ENCODE data around the gene GFOD1. TPM values are rescaled to one million over a fixed set of nuclear protein-coding genes. Genes with fewer than 3 reads are reported as not detected.

GFOD1 gene
- total RNA-seq, 2 experiments from 2014 or later: 8.0 to 8.7 TPM

DNA sequence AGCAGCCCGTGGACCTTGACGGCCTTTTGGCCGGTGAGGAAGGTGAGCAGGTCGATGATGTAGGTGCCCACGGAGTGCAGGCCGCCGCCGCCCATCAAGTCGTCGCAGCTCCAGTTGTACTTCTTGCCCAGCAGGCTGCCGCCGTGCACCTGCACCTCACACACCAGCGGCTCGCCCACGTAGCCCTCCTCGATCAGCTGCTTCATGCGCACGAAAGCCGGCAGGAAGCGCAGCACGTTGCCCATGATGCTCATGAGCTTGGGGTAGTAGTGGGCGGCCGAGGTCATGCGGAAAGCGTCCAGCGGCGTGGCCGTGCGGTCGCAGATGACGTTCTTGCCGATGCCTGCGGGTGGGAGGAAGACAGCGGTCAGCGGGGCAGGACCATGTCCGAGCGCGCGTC, 122.1 kb downstream of the GFOD1 start:
- Mint-ChIP-seq H3K27ac (no peak overlapping the region), H3K36me3 (ENCODE audit: low read depth) (peaks cover 10% of the 10 kb centered on the region), H3K4me3 (no peak overlapping the region), H3K27me3 (ENCODE audit: low read depth) (no peaks in the 10 kb centered on the region), H3K4me1 (ENCODE audit: low read depth) (peaks cover 8% of the 10 kb centered on the region), H3K9me3 (ENCODE audit: insufficient read depth) (no peaks in the 10 kb centered on the region)
- ChIA-PET POLR2A (no interaction called here), CTCF (no interaction called here)
- ATAC-seq (no peak), DNase-seq (no peak)

DNA sequence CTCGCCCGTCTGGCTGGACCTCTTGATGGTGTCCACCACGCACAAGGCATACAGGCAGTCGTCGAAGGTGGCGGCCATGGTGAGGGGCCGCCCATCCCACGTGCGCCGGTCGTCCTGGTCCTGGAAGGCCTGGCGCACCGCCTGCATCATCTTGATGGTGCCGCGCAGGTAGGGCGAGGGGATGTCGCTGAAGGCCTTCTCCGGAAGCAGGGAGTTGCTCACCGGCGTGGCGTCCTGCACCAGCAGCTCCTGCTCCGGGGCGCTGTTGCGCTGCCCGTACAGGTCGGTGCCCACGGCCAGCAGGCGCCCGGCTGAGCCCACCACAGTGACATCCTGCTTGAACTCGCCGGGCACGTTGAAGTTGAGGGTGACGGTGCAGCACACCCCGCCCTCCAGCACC, 122.6 kb downstream of the GFOD1 start:
- Mint-ChIP-seq H3K9me3 (ENCODE audit: insufficient read depth) (no peaks in the 10 kb centered on the region), H3K4me3 (no peak overlapping the region), H3K4me1 (ENCODE audit: low read depth) (peaks cover 8% of the 10 kb centered on the region), H3K27me3 (ENCODE audit: low read depth) (no peaks in the 10 kb centered on the region), H3K36me3 (ENCODE audit: low read depth) (peaks cover 10% of the 10 kb centered on the region), H3K27ac (no peak overlapping the region)
- CTCF ChIA-PET: no interaction called here
- ATAC-seq: no peak
- POLR2A ChIA-PET: no interaction called here
- DNase-seq: no peak

DNA sequence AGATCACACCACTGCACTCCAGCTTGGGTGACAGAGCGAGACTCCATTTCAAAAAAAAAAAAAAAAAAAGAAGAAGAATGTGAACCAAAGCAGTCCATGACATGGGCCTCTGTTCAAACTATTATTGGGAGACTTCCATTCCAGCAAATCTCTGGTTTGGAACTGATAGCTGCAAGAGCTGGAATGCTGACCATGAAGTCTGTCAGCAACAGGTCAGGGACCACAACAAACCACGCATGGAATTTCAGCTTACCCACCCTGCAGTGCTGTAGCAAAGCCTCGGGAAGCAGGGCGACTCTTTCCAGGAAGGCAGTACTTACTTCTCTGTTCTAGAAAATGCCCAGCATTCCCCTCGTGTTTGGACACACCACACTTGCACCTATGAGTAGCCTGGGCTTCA, 125.0 kb downstream of the GFOD1 start:
- Mint-ChIP-seq H3K27ac (no peak overlapping the region), H3K9me3 (ENCODE audit: insufficient read depth) (no peaks in the 10 kb centered on the region), H3K36me3 (ENCODE audit: low read depth) (peaks cover 12% of the 10 kb centered on the region), H3K4me3 (no peak overlapping the region), H3K27me3 (ENCODE audit: low read depth) (no peaks in the 10 kb centered on the region), H3K4me1 (ENCODE audit: low read depth) (peaks cover 18% of the 10 kb centered on the region)
- no peak for DNase-seq
- ChIA-PET CTCF (interaction anchor here (0.8 kb wide), 1 partner anchor 35 kb away, joined by 3 read pairs; no protein-coding TSS in a partner anchor), POLR2A (no interaction called here)
- no peak for ATAC-seq

DNA sequence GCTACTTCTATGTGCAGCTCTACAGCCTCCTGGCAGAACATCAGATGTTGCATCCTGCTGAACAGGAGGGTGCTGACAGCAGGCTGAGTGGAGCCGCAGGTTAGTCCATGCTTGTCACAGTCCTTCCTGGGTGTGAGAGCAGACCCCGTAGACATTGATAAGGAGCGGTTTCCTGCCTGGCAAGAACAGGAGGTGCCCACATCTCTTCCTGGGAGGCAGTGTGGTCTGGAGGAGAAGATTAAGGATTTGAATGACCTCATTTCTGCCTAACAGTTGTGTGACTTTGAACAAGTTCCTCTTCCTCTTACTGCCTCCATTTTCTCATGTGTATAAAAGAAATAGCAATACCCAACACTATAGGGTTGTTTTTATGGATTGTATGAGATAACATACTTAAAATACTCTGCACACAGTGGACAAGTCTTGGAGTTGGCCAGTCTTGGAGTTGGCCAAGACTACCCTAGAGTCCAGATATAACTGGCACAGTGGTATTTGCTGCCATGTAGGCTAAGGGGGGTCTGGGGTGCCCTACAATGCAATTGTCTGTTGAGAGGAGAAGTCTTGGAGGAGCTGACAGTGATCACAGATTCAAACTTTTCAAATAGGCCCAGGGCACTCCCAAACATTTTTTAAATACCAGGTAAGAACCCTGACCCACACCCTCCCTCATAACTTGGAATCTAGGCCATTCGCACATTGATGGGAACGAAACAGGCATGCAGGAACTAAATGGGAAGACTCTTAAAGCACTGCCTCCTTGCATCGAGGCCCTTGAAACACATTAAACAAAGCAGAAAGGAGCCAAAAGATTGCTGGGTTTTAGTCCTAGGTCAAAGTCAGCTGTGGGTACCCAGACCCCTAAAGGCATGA, 126.5 kb downstream of the GFOD1 start:
- POLR2A ChIA-PET: no interaction called here
- DNase-seq (no peak), ATAC-seq (no peak)
- H3K4me3 Mint-ChIP-seq: no peak overlapping the region
- H3K27me3 Mint-ChIP-seq (ENCODE audit: low read depth): no peaks in the 10 kb centered on the region
- H3K9me3 Mint-ChIP-seq (ENCODE audit: insufficient read depth): no peaks in the 10 kb centered on the region
- peak overlapping the region; percentile 17 for H3K27ac Mint-ChIP-seq
- CTCF ChIA-PET: interaction anchor here (1.2 to 1.3 kb wide), 2 partner anchors 14 to 24 kb away, joined by 3 read pairs; no protein-coding TSS in a partner anchor
- H3K36me3 Mint-ChIP-seq (ENCODE audit: low read depth): peaks cover 17% of the 10 kb centered on the region
- H3K4me1 Mint-ChIP-seq (ENCODE audit: low read depth): peaks cover 33% of the 10 kb centered on the region

- no peaks in the 10 kb centered on the region for H3K9me3 Mint-ChIP-seq (ENCODE audit: insufficient read depth)
- H3K27me3 Mint-ChIP-seq (ENCODE audit: low read depth): no peaks in the 10 kb centered on the region
- ATAC-seq (no peak), DNase-seq (no peak)
- H3K27ac Mint-ChIP-seq: no peak overlapping the region
- ChIA-PET CTCF (interaction anchor here (0.9 to 1.2 kb wide), 3 partner anchors 13 to 216 kb away, joined by 3 read pairs; partner anchors contain the start of gene SIRT5), POLR2A (interaction anchor here (1.0 kb wide), 1 partner anchor 256 kb away, joined by 3 read pairs; the partner anchor contains the start of gene NOL7)
- peaks cover 49% of the 10 kb centered on the region for H3K4me1 Mint-ChIP-seq (ENCODE audit: low read depth)
- H3K36me3 Mint-ChIP-seq (ENCODE audit: low read depth): peaks cover 15% of the 10 kb centered on the region
- H3K4me3 Mint-ChIP-seq: no peak overlapping the region
Measured at GRCh38 chr6:13359287-13359686, 128.1 kb downstream of the GFOD1 start.

DNA sequence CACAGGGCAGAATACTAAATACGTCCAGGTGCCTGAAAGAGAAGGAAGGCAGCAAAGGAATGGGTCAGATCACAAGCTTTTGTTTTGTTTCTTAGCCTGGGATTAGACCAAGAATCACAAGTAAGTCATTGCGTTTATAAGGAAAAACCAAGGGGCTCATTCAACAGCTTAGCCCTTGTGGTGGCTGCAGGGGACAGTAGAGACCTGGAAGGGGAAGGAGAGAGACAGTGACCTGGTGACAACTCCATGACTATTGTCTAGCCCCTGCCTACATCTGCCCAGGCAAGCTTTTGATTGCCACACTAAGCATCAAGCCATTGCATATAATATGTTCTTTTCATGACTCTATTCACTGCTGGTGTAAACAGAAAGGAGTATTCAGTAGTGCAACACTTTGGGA, 128.9 kb downstream of the GFOD1 start:
- DNase-seq (no peak), ATAC-seq (no peak)
- peaks cover 15% of the 10 kb centered on the region for H3K36me3 Mint-ChIP-seq (ENCODE audit: low read depth)
- CTCF ChIA-PET: interaction anchor here (1.5 to 4.6 kb wide), 3 partner anchors 20 to 216 kb away, joined by 5 to 27 read pairs (median 12); partner anchors contain the start of gene SIRT5
- H3K27me3 Mint-ChIP-seq (ENCODE audit: low read depth): no peaks in the 10 kb centered on the region
- no peaks in the 10 kb centered on the region for H3K9me3 Mint-ChIP-seq (ENCODE audit: insufficient read depth)
- no peak overlapping the region for H3K4me3 Mint-ChIP-seq
- no peak overlapping the region for H3K27ac Mint-ChIP-seq
- POLR2A ChIA-PET: interaction anchor here (1.0 to 1.6 kb wide), 2 partner anchors 30 to 257 kb away, joined by 3 to 6 read pairs; partner anchors contain the start of genes NOL7 and TBC1D7
- H3K4me1 Mint-ChIP-seq (ENCODE audit: low read depth): peaks cover 57% of the 10 kb centered on the region

- Mint-ChIP-seq H3K36me3 (ENCODE audit: low read depth) (peaks cover 15% of the 10 kb centered on the region), H3K4me3 (no peak overlapping the region), H3K9me3 (ENCODE audit: insufficient read depth) (no peaks in the 10 kb centered on the region), H3K27me3 (ENCODE audit: low read depth) (no peaks in the 10 kb centered on the region), H3K27ac (peak overlapping the region; percentile 97), H3K4me1 (ENCODE audit: low read depth) (peaks cover 63% of the 10 kb centered on the region)
- no peak for DNase-seq
- no peak for ATAC-seq
- POLR2A ChIA-PET: interaction anchor here (1.6 kb wide), 1 partner anchor 29 kb away, joined by 6 read pairs; the partner anchor contains the start of gene TBC1D7
- CTCF ChIA-PET: interaction anchor here (0.7 to 4.6 kb wide), 7 partner anchors 18 to 217 kb away, joined by 3 to 27 read pairs (median 5); partner anchors contain the start of gene SIRT5
Measured at GRCh38 chr6:13357551-13358075, 129.8 kb downstream of the GFOD1 start.

DNA sequence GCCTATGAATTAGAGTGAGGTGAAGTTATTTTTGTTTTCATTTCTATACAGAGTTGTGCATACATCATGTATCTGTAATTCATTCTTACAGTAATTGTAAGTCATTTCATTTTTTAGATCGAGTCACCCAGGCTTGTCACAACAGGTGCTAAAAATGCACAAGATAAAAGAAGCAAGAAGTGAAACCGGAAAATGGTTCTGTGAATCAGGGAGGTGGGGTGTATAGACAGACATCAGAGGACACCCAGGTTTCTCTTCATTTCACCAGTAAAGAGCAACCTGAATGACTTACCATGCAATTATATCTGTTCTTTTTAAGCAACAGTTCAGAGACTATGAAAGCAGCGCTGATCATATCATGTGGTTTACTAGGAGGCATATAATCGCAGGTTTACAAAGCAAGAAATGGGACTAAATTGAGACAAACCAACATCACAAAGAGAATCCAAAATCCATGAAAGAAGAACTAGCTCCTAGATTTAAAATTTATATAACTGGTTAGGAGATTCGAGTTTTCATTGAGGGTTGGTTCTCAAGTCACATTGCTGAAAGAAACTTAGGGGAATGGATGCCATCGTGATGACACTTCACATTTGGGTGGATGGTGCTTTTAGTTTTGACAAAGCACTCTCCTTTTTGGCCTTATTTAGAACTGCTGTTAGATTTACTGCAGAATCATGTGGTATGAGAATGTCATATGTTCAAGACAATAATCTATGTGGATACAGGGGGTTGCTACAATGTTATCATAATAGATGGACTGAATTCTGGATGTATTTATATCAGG, 131.2 kb downstream of the GFOD1 start:
- H3K27ac Mint-ChIP-seq: peak overlapping the region; percentile 97
- ChIA-PET POLR2A (interaction anchor here (1.0 to 2.6 kb wide), 5 partner anchors 28 to 260 kb away, joined by 4 to 10 read pairs (median 8); partner anchors contain the start of genes NOL7, SIRT5 and TBC1D7), CTCF (interaction anchor here (0.7 to 4.6 kb wide), 9 partner anchors 18 to 219 kb away, joined by 3 to 27 read pairs (median 9); partner anchors contain the start of genes SIRT5 and TBC1D7)
- peaks cover 15% of the 10 kb centered on the region for H3K36me3 Mint-ChIP-seq (ENCODE audit: low read depth)
- peak; percentile 93 for ATAC-seq
- peak; percentile 66 for DNase-seq
- H3K27me3 Mint-ChIP-seq (ENCODE audit: low read depth): no peaks in the 10 kb centered on the region
- H3K9me3 Mint-ChIP-seq (ENCODE audit: insufficient read depth): no peaks in the 10 kb centered on the region
- peak overlapping the region; percentile 68 for H3K4me3 Mint-ChIP-seq
- peaks cover 62% of the 10 kb centered on the region for H3K4me1 Mint-ChIP-seq (ENCODE audit: low read depth)

DNA sequence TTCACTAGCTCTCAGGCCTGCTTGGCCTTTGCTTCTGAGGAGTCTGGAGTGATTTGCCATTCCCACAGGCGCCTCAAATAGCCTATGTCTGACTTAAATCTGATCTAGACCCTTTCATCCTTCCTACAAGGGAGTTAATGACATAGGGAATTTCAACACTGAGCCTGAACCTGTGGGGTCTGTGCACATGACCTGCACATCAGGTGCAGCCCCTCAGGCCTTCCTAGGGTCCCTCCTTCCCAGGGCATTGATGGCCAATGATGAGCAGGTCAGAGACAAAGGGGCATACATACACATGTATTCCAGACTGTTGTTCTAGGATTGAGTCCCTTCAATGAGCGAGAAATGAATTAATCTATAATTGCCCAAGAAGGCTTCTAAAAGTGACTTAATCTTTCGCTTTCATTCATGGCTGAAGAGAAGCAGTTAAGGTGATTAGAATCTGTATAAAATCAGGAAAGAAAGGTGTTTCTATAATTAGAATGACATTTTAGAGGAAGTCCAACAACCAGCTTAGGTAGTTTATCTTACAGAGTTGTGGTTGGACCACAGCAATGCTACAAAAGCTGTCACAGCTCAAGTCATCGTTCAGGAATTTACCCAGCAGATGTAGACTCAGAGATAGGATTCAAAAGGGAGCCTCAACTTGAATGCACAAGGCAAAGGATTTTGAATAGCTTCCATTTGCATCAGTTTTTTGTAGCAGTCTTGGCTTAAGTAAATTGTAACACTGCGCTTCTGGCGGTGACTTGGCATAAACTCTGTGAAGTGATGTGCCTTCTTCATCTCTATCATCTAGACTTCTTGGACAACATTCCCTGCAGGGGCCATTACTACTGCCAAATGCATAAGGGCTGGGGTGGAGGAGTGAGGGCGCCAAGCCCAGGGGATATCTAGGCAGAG, 132.1 kb downstream of the GFOD1 start:
- Mint-ChIP-seq H3K4me3 (peak overlapping the region; percentile 68), H3K36me3 (ENCODE audit: low read depth) (peaks cover 10% of the 10 kb centered on the region), H3K9me3 (ENCODE audit: insufficient read depth) (no peaks in the 10 kb centered on the region), H3K27me3 (ENCODE audit: low read depth) (no peaks in the 10 kb centered on the region), H3K4me1 (ENCODE audit: low read depth) (peaks cover 55% of the 10 kb centered on the region), H3K27ac (peak overlapping the region; percentile 97)
- ATAC-seq (peak; percentile 65), DNase-seq (peak; percentile 57)
- POLR2A ChIA-PET: interaction anchor here (0.8 to 2.6 kb wide), 5 partner anchors 27 to 261 kb away, joined by 3 to 10 read pairs (median 8); partner anchors contain the start of genes NOL7, SIRT5 and TBC1D7
- CTCF ChIA-PET: interaction anchor here (0.5 to 4.6 kb wide), 12 partner anchors 15 to 279 kb away, joined by 3 to 27 read pairs (median 5); partner anchors contain the start of genes SIRT5 and TBC1D7

DNA sequence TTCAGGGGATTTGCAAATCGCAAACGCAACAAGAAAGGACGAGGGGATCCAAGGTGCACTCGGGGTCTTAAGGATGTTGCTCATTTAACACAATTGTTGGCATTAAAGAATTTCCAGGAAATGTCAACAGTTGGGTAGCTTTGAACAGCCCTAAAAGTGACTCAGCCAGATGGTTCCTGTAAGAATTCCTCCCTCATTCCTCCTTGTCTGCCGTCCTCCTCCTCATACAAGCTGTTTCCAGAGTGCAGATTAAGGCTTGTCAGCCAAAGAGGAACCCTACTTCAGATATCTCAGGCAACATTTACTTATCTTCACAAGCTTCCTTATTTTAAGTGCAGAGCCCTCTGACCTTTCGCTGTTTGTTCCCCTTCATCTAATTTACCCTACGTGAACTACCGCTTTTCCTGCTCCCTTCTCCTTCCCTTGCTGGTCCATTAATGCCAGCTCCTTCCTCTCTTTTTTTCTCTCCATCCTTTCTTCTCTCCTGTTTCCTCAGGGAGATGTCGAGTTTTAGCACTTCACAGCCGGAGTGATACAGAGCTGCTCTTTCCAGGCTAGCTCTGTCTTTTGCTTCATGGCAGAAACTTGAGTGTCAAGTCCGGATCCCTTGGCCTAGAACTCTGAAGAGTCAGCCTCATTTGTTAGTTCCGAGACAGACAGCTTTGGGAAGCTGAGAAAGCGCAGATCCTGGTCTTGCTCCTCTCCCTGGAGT, 132.9 kb downstream of the GFOD1 start:
- ChIA-PET CTCF (interaction anchor here (0.7 to 4.6 kb wide), 10 partner anchors 14 to 221 kb away, joined by 3 to 27 read pairs (median 5); partner anchors contain the start of genes SIRT5 and TBC1D7), POLR2A (interaction anchor here (0.6 to 2.6 kb wide), 3 partner anchors 26 to 261 kb away, joined by 3 to 10 read pairs (median 8); partner anchors contain the start of genes NOL7 and TBC1D7)
- no peak for ATAC-seq
- peak overlapping the region; percentile 97 for H3K27ac Mint-ChIP-seq
- H3K9me3 Mint-ChIP-seq (ENCODE audit: insufficient read depth): no peaks in the 10 kb centered on the region
- H3K4me3 Mint-ChIP-seq: peak overlapping the region; percentile 68
- no peaks in the 10 kb centered on the region for H3K27me3 Mint-ChIP-seq (ENCODE audit: low read depth)
- peaks cover 10% of the 10 kb centered on the region for H3K36me3 Mint-ChIP-seq (ENCODE audit: low read depth)
- DNase-seq: no peak
- H3K4me1 Mint-ChIP-seq (ENCODE audit: low read depth): peaks cover 55% of the 10 kb centered on the region

Measured in activated CD8-positive, alpha-beta T cell treated with anti-CD3 and anti-CD28 coated beads, Interleukin-2, amount 10 ng/mL, durations not matched to agents 7 days and 5 days (primary cell).